HG03066 (cell line): ENCODE results near the gene ALOX15.
"Not testable (repeated sequence)": the region's sequence is repeated elsewhere in the genome, so short reads cannot be mapped to it uniquely, and the experiment has no call there.

Source experiments
- ATAC-seq: cut with Tn5 transposase; IDR thresholded peaks from one replicate; pipeline ENCODE4 v1.9.1; 2021; ENCODE audit warnings: low read depth; ENCODE audit not compliant: unreplicated experiment

The ALOX15 gene

DNA sequence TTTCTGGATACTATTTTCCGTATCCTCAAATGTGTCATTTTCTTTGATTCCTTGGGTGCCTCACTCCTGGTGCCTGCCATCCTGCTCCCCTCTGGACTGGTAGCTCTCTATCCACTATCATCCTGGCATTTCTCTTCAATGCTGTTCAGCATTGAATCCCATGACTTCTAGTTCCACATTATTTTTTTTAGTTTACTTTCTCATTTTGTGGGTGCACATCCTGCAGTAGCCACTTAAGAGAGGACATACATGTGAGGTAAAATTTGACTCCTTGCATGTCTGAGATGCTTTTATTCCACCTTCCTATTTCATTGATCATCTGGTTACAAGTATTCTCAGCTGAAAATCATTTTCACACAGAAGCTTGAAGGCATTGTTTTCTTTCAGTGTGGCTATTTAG lies 19.1 kb downstream of the ALOX15 start:
- ATAC-seq: no peak

GRCh38 chr17:4620531-4621101 lies 20.9 kb downstream of the ALOX15 start:
- ATAC-seq: no peak

GRCh38 chr17:4617590-4618351 lies 23.7 kb downstream of the ALOX15 start:
- ATAC-seq: no peak

DNA sequence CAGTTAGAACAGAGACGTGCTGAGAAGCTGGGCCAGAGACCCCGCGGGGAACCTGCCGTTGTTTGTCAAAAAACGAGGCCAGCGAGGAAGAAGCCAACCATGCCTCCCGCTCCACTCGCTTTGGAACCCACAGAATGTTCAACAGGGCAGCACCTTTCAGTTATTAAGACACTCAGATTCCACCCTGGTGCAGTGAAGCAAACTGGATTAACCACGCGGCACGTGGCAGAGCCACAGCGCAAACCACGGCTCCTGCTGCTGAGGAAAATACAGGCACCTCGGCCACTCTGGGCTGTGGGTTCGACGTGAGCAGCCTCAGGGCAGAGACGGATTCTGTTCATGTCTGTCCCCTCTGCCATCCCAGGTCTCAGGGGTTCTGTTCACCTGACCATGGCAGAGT lies 24.4 kb downstream of the ALOX15 start:
- no peak for ATAC-seq

DNA sequence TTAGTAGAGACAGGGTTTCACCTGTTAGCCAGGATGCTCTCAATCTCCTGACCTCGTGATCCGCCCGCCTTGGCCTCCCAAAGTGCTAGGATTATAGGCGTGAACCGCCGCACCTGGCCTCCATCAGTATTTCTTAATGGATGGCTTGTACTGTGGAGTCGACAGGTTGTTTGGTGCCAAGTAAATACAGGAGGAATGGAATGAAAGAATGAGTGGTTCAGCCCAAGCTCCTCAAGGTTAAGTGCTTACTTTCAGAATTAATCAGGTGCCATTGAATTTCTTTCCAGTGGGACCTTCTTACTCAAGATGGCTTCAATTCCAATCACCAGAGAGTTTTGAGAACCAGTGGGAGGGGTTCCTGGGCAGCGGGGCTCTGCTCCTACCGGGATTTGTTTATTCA lies 25.0 kb downstream of the ALOX15 start:
- ATAC-seq: no peak

DNA sequence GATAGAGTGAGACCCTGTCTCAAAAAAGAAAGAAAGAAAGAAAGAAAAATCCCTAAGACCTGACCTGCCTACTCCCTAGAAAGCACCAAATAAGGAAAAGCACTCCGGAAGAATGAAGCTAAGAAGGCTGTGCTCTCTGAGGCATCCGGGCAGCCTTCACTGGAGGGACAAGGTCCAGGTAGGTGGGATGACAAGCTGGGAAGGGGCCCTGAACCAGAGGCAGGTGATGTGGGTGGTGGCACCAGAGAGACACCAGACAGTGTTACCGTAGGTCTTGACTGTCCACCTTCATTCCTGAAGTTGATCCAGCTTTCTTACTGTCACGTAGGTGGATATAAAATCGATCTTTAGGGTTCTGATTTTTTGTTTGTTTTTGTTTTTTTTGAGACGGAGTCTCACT lies 30.8 kb downstream of the ALOX15 start:
- no peak for ATAC-seq

GRCh38 chr17:4610162-4610561 lies 31.3 kb downstream of the ALOX15 start:
- no peak for ATAC-seq

DNA sequence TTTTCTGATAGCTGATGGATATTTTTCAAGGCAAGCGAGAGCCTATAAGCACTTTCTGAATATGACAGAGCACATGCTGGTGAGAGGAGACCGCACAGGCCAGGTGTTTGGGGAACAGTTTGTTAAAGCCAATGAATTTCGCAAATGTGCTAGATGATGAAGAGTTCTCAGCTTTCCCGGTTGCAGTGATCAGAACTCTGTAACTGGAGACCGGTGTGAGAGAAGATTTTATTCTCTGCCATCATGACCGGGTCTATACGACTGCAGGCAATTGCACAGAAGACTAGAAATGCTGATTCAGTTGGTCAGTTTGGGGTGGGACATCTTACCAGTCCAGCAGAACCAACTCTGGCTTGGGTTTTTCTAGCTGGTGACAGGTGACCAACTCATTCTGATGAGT lies 31.7 kb downstream of the ALOX15 start:
- no peak for ATAC-seq

DNA sequence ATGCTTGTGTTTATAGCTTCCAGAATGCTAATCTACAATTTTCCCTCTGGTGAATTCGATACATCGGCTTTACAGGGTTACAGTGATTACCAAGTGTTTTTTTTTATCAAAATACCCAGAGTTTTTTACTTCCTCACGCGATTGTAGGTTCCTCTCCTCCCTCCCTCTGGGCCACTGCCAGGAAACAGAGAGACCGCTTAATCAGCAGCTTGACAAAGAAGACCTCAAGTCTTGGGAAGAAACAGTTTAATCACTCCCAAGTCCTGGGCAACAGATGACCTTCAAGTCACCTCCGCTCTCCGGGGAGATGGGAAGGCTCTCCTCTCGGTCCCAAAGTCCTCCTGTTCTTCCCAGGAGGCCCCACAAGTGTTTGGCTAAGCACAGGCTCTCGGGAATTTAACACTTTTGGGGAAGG lies 33.7 kb downstream of the ALOX15 start:
- no peak for ATAC-seq

- ATAC-seq: no peak
Observed at GRCh38 chr17:4607261-4607741, 34.2 kb downstream of the ALOX15 start.

DNA sequence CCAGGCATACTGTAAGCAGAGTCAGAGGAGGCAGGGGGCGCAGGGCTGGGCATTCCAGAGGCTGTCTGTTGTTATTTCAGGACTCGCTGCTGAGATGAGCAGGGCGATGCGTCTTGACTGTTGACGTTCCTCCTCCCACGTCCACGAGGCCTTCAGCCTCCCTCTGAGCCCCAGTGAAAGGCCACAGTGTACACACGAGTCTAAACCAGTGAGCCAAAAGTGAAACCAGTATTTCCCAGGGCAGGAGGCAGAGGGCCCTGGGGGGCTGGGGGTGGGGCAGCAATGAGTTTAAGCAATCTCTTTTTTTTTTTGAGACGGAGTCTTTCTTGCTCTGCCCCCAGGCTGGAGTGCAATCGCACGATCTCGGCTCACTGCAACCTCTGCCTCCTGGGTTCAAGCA lies 35.7 kb downstream of the ALOX15 start:
- no peak for ATAC-seq

GRCh38 chr17:4604736-4605135 lies 36.7 kb downstream of the ALOX15 start:
- not testable (repeated sequence) for ATAC-seq

GRCh38 chr17:4604111-4604644 lies 37.3 kb downstream of the ALOX15 start:
- no peak for ATAC-seq

GRCh38 chr17:4602041-4602440 lies 39.4 kb downstream of the ALOX15 start:
- no peak for ATAC-seq

GRCh38 chr17:4601326-4601725 lies 40.2 kb downstream of the ALOX15 start:
- no peak for ATAC-seq

- ATAC-seq: no peak
Observed at GRCh38 chr17:4600563-4600962, 40.9 kb downstream of the ALOX15 start.

DNA sequence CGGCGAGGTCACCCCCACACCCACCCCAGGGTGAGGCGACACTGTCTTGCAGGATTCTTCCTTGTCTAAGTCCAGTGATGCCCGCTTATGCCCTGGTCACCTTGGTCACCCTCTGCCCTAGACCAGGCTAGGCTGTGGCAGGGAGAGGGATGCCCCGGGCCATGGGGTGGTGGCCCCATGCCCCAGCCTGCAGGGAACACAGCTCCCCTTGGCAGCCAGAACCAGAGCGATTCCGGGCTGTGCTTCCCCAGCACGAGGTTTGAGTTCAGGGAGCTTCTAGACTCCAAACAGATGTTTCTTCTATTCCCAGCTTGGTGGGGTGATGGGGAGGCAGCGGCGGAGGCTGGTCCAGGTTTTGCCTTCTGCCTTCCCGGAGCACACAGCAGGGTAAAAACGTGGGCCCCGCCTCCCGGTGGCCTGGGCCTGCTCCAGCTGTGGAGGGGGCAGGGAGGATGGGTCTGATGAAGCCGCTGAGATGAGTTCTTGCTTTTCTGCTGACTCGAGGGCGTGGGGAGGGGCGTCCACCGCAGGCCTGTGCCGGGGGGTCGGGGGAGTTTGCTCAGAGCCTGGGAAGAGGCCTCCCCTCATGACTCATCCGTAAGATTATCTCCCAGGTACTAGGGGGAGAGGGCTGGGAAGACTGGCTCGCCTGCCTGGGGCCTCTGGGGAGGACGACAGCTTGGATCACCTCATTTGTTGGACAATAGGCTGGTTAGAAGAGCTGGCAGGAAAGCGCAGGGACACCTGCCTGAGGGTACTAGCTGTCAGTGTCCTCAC lies 41.8 kb downstream of the ALOX15 start:
- ATAC-seq: no peak

DNA sequence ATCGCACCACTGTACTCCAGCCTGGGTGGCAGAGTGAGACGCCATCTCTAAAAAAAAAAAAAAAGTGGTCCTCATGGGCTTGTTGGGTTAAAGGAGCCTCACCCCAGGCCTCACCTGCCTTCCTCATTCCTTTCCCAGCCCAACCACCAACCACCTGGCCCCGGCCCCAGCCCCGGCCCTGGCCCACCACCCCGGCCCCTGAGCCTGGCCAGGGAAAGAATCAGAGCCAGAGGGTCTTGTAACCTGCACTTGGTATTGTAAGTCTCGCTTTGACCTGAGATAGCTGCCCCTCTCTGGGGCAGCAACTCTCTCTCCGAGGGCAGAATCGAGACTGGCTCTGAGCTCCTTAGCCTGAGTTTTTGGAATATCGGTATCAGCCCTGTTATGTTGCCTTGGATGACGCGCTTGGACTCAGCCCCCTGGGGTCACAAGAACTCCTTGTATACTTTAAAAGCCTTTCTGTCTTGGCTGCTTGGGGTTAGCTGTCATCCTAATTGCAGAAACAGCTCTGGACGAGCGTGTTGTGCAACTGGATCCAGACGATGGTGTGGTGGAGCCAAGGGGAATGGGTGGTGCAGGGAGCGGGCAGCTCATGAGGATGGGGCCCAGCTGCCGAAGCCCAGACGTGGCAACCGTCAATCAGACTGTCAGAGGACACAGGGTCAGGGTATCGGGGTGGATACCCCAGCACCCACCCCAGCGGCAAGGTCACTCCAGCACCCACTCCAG lies 42.5 kb downstream of the ALOX15 start:
- no peak for ATAC-seq

DNA sequence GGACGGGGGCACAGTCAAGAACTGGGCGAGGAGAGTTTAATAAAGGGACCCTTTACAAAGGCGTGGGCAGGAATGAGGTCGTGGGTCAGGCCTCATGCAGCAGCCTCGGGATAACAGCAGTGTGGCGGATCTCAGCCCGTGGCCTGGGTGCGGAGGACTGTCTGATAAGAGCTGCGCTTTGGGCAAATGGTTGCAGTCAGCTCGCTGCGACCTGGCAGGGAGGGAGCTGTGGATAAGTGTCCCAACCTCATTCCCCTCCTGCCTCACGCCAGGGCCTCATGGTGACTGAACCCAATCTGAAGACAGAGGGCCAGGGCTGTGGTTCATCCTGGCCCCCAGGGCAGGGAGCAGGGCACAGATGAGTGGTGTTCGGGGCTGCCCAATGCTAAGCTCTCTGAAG lies 43.5 kb downstream of the ALOX15 start:
- ATAC-seq: no peak

DNA sequence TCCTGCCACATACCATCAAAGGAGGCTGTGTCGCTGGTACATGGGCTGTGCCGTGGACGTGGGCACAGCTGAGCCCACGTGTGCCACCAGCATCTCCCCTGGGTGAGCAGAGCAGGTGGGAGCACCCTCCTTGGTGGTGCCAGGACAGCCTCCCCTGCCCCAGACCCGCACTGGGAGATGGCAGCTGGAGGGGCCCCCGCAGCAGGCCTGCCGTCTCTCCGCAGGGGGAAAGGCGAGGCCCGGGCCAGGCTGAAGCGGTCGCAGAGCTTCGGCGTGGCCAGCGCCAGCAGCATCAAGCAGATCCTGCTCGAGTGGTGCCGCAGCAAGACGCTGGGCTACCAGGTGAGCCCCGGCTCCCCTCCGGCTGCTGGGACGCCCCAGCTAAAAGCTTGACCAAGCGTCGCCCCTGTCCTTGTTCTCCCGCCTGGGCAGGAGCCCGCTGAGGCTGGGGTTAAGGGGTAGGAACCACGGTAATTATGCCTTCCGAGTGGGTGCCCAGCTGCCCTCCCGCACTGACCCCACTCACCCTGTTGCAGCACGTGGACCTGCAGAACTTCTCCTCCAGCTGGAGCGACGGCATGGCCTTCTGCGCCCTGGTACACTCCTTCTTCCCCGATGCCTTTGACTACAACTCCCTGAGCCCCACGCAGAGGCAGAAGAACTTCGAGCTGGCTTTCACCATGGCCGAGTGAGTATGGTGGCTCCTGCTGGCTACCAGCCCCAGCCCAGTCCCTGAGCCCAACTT lies 44.7 kb downstream of the ALOX15 start:
- ATAC-seq: no peak
